ENCODE data around the gene ABCB6.

- TF ChIP-seq SUZ12 (IDR thresholded peaks at IDR 0.05; ENCODE audit: extremely low read depth, insufficient read depth, insufficient read length): no peak
- TF ChIP-seq YY1 (IDR thresholded peaks at IDR 0.05; ENCODE audit: insufficient read depth, insufficient read length): no peak
- no peak for TF ChIP-seq ZNF274 (IDR thresholded peaks at IDR 0.05; ENCODE audit: low read depth, low read length)
Observed at GRCh38 chr2:219163156-219163555, 55.6 kb downstream of the ABCB6 start.
